Endothelial cell of umbilical vein (primary cell): ENCODE data around the gene NUP153. TPM values are rescaled to one million over a fixed set of nuclear protein-coding genes. Genes with fewer than 3 reads are reported as not detected.

Experiments
- BruUV-seq: library from RNA; stranded (reverse); fragments of 400-500 nt; replicated peaks from 2 replicates; lab custom pipeline; 2021; lab: Mats Ljungman, UMichigan
- CTCF ChIA-PET: fragments of 300-600, 350-600 bp; sonication (Branson Sonifier 250); formaldehyde crosslinking; loops from one replicate; lab custom pipeline; 2021; ENCODE audit warnings: antibody characterized with exemption, inconsistent platforms; lab: Charles Lee
- POLR2A ChIA-PET: fragments of 300-600, 350-600 bp; sonication (Branson Sonifier 250); formaldehyde crosslinking; loops from one replicate; lab custom pipeline; 2021; ENCODE audit warnings: antibody characterized with exemption, inconsistent platforms; lab: Charles Lee
- DNase-seq: peaks from one replicate; pipeline ENCODE4 v3.0.0-alpha.2; 2011; ENCODE audit warnings: low read depth, low spot score
- FAIRE-seq: peaks from 2 replicates; lab custom pipeline; 2011; peaks lifted over from hg19 to GRCh38; lab: Jason Lieb, UNC
- H2AFZ ChIP-seq: 2 replicates; pipeline ENCODE4 v1.6.0; 2012; ENCODE audit warnings: low read depth, low read length, control low read depth, inconsistent platforms
- H3K27ac ChIP-seq: 2 replicates; pipeline ENCODE4 v1.5.1; 2011; ENCODE audit warnings: low read depth, mild to moderate bottlenecking, control low read depth, low read length, moderate library complexity; ENCODE audit not compliant: insufficient read depth
- H3K27me3 ChIP-seq, 2 experiments: 2 replicates each; pipeline versions ENCODE4 v1.6.0 to v1.6.1; 2011; ENCODE audit warnings: low read length in 2 of 2, mixed read lengths in 1 of 2; ENCODE audit not compliant: control insufficient read depth in 2 of 2, insufficient read depth in 2 of 2
- H3K36me3 ChIP-seq, 2 experiments: 2 replicates in 1 of 2; 3 replicates in 1 of 2; pipeline ENCODE4 v1.5.1; 2011; ENCODE audit warnings: low read length in 2 of 2, mild to moderate bottlenecking in 1 of 2, moderate library complexity in 1 of 2; ENCODE audit not compliant: control insufficient read depth in 2 of 2, insufficient read depth in 2 of 2; ENCODE audit errors: extremely low read depth in 1 of 2
- H3K4me1 ChIP-seq: 3 replicates; pipeline ENCODE4 v1.5.1; 2011; ENCODE audit warnings: mild to moderate bottlenecking, low read length; ENCODE audit not compliant: control insufficient read depth, insufficient read depth; ENCODE audit errors: extremely low read depth
- H3K4me2 ChIP-seq: 2 replicates; pipeline ENCODE4 v1.6.1; 2011; ENCODE audit warnings: low read length, control low read depth, mixed read lengths; ENCODE audit not compliant: insufficient read depth
- H3K4me3 ChIP-seq, 3 experiments: fragments of 200-600 bp in 1 of 3; sonication (generic), shearing (Covaris generic) in 1 of 3; replicated peaks in 1 of 3; 2 replicates each; pipeline ENCODE4 v1.5.1; 2011 to 2016; ENCODE audit warnings: control low read depth in 3 of 3, low read length in 3 of 3, mild to moderate bottlenecking in 2 of 3, inconsistent platforms in 1 of 3, low read depth in 1 of 3, moderate library complexity in 1 of 3; ENCODE audit not compliant: insufficient read depth in 1 of 3
- H3K79me2 ChIP-seq: 2 replicates; pipeline ENCODE4 v1.6.0; 2012; ENCODE audit warnings: low read length, inconsistent platforms; ENCODE audit not compliant: control insufficient read depth, insufficient read depth
- H3K9ac ChIP-seq: replicated peaks from 2 replicates; pipeline ENCODE3; 2011; ENCODE audit warnings: low read length, control low read depth; ENCODE audit not compliant: insufficient read depth; ENCODE audit errors: extremely low read depth
- H3K9me1 ChIP-seq: replicated peaks from 3 replicates; pipeline ENCODE4 v1.6.0; 2011; ENCODE audit warnings: mild to moderate bottlenecking, low read length; ENCODE audit not compliant: control insufficient read depth, insufficient read depth; ENCODE audit errors: extremely low read depth
- H3K9me3 ChIP-seq: replicated peaks from 2 replicates; pipeline ENCODE4 v1.5.1; 2012; ENCODE audit warnings: low read length, inconsistent platforms; ENCODE audit not compliant: control insufficient read depth, insufficient read depth
- H4K20me1 ChIP-seq: replicated peaks from 2 replicates; pipeline ENCODE3; 2011; ENCODE audit warnings: mild to moderate bottlenecking, low read length; ENCODE audit not compliant: control insufficient read depth, insufficient read depth; ENCODE audit errors: extremely low read depth
- EZH2 ChIP-seq: IDR thresholded peaks from 2 replicates; pipeline ENCODE4 v1.6.1; 2012; ENCODE audit warnings: borderline replicate concordance, low read depth, mild to moderate bottlenecking, moderate library complexity, low read length, inconsistent platforms; ENCODE audit not compliant: severe bottlenecking
- FOS ChIP-seq: IDR thresholded peaks from 2 replicates; pipeline ENCODE4 v1.6.1; 2011; ENCODE audit warnings: mild to moderate bottlenecking, low read length, moderate library complexity, borderline replicate concordance; ENCODE audit not compliant: insufficient read depth
- GATA2 ChIP-seq: IDR thresholded peaks from 2 replicates; pipeline ENCODE4 v1.7.0; 2011; ENCODE audit warnings: low read depth, mild to moderate bottlenecking, moderate library complexity, mixed read lengths, low read length; ENCODE audit not compliant: insufficient read length, insufficient read depth
- JUN ChIP-seq: IDR thresholded peaks from 2 replicates; pipeline ENCODE4 v1.6.1; 2011; ENCODE audit warnings: borderline replicate concordance, low read depth; ENCODE audit not compliant: insufficient read length, insufficient read depth
- MYC ChIP-seq: IDR thresholded peaks from one replicate; pipeline ENCODE4 v1.6.1; 2011; ENCODE audit warnings: mild to moderate bottlenecking, low read depth, low read length
- POLR2A ChIP-seq: IDR thresholded peaks from 2 replicates; pipeline ENCODE4 v1.6.1; 2012; ENCODE audit warnings: low read depth, mild to moderate bottlenecking, control low read depth, low read length
- POLR2AphosphoS5 ChIP-seq: IDR thresholded peaks from 2 replicates; pipeline ENCODE4 v1.6.1; 2012; ENCODE audit warnings: low read depth, mild to moderate bottlenecking, control low read depth, low read length, moderate library complexity; ENCODE audit not compliant: insufficient read depth
- dilution Hi-C: fragments of 300-500 bp; cut with MboI; formaldehyde crosslinking; loops from one replicate; pipeline ENCODE4 v1.15.0; 2019; ENCODE audit warnings: low sequenced_read_pairs; ENCODE audit not compliant: extremely low pct_ligation_motif_present
- intact Hi-C: fragments of 100-400 bp; cut with micrococcal nuclease; formaldehyde crosslinking; loops from one replicate; pipeline ENCODE4 v1.10.0; 2022
- polyA plus RNA-seq, 4 experiments: library from polyadenylated mRNA; depleted of rRNA in 3 of 4; stranded (reverse) in 3 of 4; unstranded in 1 of 4; fragments of >200 nt; gene quantifications; 2 replicates each; pipeline versions ENCODE4 v1.2.1 to v1.2.3, GENCODE V29; 2011 to 2012; ENCODE audit warnings: missing spikeins in 1 of 4
- total RNA-seq: library from RNA; stranded (reverse); gene quantifications from 2 replicates; pipeline ENCODE4 v1.2.3, GENCODE V29; 2021
- TF ChIP-seq, protein P1 (sequence below): IDR thresholded peaks from 2 replicates; pipeline ENCODE4 v1.6.1; 2011; ENCODE audit not compliant: insufficient read depth, insufficient read length
- TF ChIP-seq, protein P2 (sequence below), 2 donors: IDR thresholded peaks; 1 replicate in 1 of 2; 2 replicates in 1 of 2; pipeline ENCODE4 v1.5.1; 2011; ENCODE audit warnings: low read length in 2 of 2, mild to moderate bottlenecking in 2 of 2, moderate library complexity in 2 of 2, control low read depth in 1 of 2, inconsistent platforms in 1 of 2, low read depth in 1 of 2; ENCODE audit not compliant: insufficient read depth in 1 of 2; ENCODE audit errors: extremely low read depth in 1 of 2

Gene NUP153
- total and polyA plus RNA-seq, 2 donors (not counting 3 experiments of a cell fraction or from before 2014, with no cell fraction given) = 22.0 to 51.0 TPM

DNA sequence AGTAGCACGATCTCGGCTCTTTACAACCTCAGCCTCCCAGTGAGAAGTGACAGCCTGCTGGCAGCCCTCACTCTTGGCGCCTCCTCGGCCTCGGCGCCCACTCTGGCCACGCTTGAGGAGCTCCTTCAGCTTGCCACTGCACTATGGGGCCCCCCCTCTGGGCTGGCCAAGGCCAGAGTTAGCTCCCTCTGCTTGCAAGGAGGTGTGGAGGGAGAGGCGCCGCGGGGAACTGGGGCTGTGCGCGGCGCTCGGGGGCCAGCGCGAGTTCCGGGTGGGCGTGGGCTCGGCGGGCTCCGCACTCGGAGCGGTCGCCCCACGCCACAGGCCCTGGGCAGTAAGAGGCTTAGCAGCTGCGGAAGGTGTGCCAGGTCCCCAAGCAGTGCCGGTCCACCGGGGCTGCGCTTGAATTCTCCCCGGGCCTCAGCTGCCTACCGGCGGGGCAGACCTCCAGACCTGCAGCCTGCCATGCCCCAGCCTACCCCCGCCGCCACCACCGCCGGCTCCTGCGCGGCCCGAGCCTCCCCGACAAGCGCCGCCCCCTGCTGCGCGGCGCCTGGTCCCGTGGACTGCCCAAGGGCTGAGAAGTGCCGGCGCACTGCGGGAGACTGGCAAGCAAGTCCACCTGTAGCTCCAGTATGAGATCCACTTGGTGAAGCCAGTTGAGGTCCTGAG is 22.0 kb upstream of the NUP153 start:
- Histone ChIP-seq H3K4me2 (no peak overlapping the region), H3K36me3 (no peaks in the 10 kb centered on the region), H4K20me1 (no peaks in the 10 kb centered on the region), H3K79me2 (no peaks in the 10 kb centered on the region), H3K27ac (no peak overlapping the region), H3K4me1 (peaks cover 7% of the 10 kb centered on the region), H3K27me3 (no peaks in the 10 kb centered on the region), H3K9ac (no peak overlapping the region), H3K9me3 (no peaks in the 10 kb centered on the region), H3K4me3 (no peak overlapping the region), H2AFZ (no peak overlapping the region), H3K9me1 (no peaks in the 10 kb centered on the region)
- ChIA-PET CTCF (no interaction called here), POLR2A (no interaction called here)
- FAIRE-seq (no peak), DNase-seq (no peak)
- BruUV-seq = no TSS peak
- TF ChIP-seq, protein P1, sequence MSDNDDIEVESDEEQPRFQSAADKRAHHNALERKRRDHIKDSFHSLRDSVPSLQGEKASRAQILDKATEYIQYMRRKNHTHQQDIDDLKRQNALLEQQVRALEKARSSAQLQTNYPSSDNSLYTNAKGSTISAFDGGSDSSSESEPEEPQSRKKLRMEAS = no peak
- no peak for TF ChIP-seq POLR2AphosphoS5
- no peak for TF ChIP-seq FOS
- TF ChIP-seq GATA2 = no peak
- no peak for TF ChIP-seq JUN
- TF ChIP-seq EZH2 = no peak
- TF ChIP-seq, protein P2, sequence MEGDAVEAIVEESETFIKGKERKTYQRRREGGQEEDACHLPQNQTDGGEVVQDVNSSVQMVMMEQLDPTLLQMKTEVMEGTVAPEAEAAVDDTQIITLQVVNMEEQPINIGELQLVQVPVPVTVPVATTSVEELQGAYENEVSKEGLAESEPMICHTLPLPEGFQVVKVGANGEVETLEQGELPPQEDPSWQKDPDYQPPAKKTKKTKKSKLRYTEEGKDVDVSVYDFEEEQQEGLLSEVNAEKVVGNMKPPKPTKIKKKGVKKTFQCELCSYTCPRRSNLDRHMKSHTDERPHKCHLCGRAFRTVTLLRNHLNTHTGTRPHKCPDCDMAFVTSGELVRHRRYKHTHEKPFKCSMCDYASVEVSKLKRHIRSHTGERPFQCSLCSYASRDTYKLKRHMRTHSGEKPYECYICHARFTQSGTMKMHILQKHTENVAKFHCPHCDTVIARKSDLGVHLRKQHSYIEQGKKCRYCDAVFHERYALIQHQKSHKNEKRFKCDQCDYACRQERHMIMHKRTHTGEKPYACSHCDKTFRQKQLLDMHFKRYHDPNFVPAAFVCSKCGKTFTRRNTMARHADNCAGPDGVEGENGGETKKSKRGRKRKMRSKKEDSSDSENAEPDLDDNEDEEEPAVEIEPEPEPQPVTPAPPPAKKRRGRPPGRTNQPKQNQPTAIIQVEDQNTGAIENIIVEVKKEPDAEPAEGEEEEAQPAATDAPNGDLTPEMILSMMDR (IDR thresholded peaks at IDR 0.05; ENCODE audit: extremely low read depth in 1 of 2, insufficient read depth in 1 of 2, low read depth in 1 of 2, low read length in 2 of 2) = no peak
- no peak for TF ChIP-seq MYC
- TF ChIP-seq POLR2A = no peak
- dilution Hi-C loops = no loop called here
- intact Hi-C loops = no loop called here
